Measurements from ENCODE around the gene OSBP. TPM values are rescaled to one million over a fixed set of nuclear protein-coding genes. Genes with fewer than 3 reads are reported as not detected.

OSBP gene
- total and polyA plus RNA-seq, 9 of the 15 experiments (the other 6 are each of a cell fraction or from before 2014, with no cell fraction given): 11.7 to 49.0 (median 28.7) TPM

GRCh38 chr11:59560702-59561473 is 54.7 kb downstream of the OSBP start (continued):
- TF ChIP-seq ELF1 (tag; IDR thresholded peaks at IDR 0.05): no peak
- TF ChIP-seq MEIS2 (IDR thresholded peaks at IDR 0.05; ENCODE audit: partially characterized antibody): peak; percentile 81
- no peak for TF ChIP-seq PHF20 (IDR thresholded peaks at IDR 0.05; ENCODE audit: partially characterized antibody)
- TF ChIP-seq ZNF592 (IDR thresholded peaks at IDR 0.05): peak; percentile 73
- TF ChIP-seq PHF8 (IDR thresholded peaks at IDR 0.05; ENCODE audit: borderline replicate concordance, low read length): peak; percentile 68; the same call in 1 of the 2 replicates
- TF ChIP-seq ZNF324 (CRISPR knock-in tag; IDR thresholded peaks at IDR 0.05): no peak
- TF ChIP-seq RBBP5 (IDR thresholded peaks at IDR 0.05; ENCODE audit: borderline replicate concordance, insufficient read depth, low read length, poor library complexity, severe bottlenecking): peak; percentile 97
- TF ChIP-seq THRAP3 (IDR thresholded peaks at IDR 0.05; ENCODE audit: borderline replicate concordance): 0 out of 2 replicates have a peak, but pooled peaks have one; percentile 14
- no peak for TF ChIP-seq USF2 (CRISPR knock-in tag; IDR thresholded peaks at IDR 0.05)
- peak; percentile 20; the same call in 1 of the 2 replicates for TF ChIP-seq DPF2 (IDR thresholded peaks at IDR 0.05)
- TF ChIP-seq RNF2 (IDR thresholded peaks at IDR 0.05): no peak; the same call in 1 of the 2 replicates
- no peak for TF ChIP-seq CLOCK (CRISPR knock-in tag; IDR thresholded peaks at IDR 0.05; ENCODE audit: borderline replicate concordance)
- TF ChIP-seq LCOR (CRISPR knock-in tag; IDR thresholded peaks at IDR 0.05): no peak
- TF ChIP-seq ZNF431 (CRISPR knock-in tag; IDR thresholded peaks at IDR 0.05): no peak
- TF ChIP-seq AFF4 (CRISPR knock-in tag; IDR thresholded peaks at IDR 0.05): peak; percentile 26; the same call in 1 of the 2 replicates

All from K562 (cell line).